GM13976 (cell line): ENCODE data around the gene RAB19.

Source experiments
- DNase-seq: peaks from one replicate; pipeline ENCODE4 v3.0.0; 2012; ENCODE audit warnings: low spot score
- CTCF ChIP-seq: IDR thresholded peaks from 2 replicates; pipeline ENCODE4 v1.5.1; 2012; ENCODE audit warnings: borderline replicate concordance, mild to moderate bottlenecking; ENCODE audit not compliant: insufficient read depth; ENCODE audit errors: extremely low read depth, missing control alignments, control extremely low read depth
- in situ Hi-C: fragments of 300-500 bp; cut with MboI; formaldehyde crosslinking; loops from one replicate; pipeline ENCODE4 v1.12.0; 2022; ENCODE audit warnings: low sequenced_read_pairs, mixed read lengths, inconsistent platforms; ENCODE audit not compliant: unreplicated experiment

RAB19 gene

GRCh38 chr7:140390034-140390433, 13.8 kb upstream of the RAB19 start:
- in situ Hi-C loops = no loop called here
- no peak for DNase-seq
- no peak for TF ChIP-seq CTCF

- in situ Hi-C loops = no loop called here
- no peak for DNase-seq
- TF ChIP-seq CTCF = no peak
These were observed 13.2 kb upstream of the RAB19 start for GRCh38 chr7:140390466-140391190.

- in situ Hi-C loops = no loop called here
- DNase-seq = no peak
- TF ChIP-seq CTCF = no peak
These were observed 12.2 kb upstream of the RAB19 start for GRCh38 chr7:140391634-140392033.

GRCh38 chr7:140393756-140394306, 10.0 kb upstream of the RAB19 start:
- in situ Hi-C loops = no loop called here
- DNase-seq = no peak
- TF ChIP-seq CTCF = no peak

- DNase-seq = peak; percentile 97
- no peak for TF ChIP-seq CTCF
- in situ Hi-C loops = no loop called here
These were observed 5.8 kb upstream of the RAB19 start, which contains the start of gene SLC37A3 for GRCh38 chr7:140397784-140398750. Gene SLC37A3, minus strand, starts transcription at chr7:140398530. Its CDS starts 16,004 bp downstream, at chr7:140382526.

- TF ChIP-seq CTCF = no peak
- in situ Hi-C loops = no loop called here
These were observed 5.0 kb upstream of the RAB19 start for GRCh38 chr7:140398821-140399220.

More at GRCh38 chr7:140398821-140399220, 5.0 kb upstream of the RAB19 start:
- no peak for DNase-seq
